Measurements from ENCODE around the gene CLEC1A.
"Not testable (repeated sequence)": the region's sequence is repeated elsewhere in the genome, so short reads cannot be mapped to it uniquely, and the experiment has no call there.

CLEC1A gene

DNA sequence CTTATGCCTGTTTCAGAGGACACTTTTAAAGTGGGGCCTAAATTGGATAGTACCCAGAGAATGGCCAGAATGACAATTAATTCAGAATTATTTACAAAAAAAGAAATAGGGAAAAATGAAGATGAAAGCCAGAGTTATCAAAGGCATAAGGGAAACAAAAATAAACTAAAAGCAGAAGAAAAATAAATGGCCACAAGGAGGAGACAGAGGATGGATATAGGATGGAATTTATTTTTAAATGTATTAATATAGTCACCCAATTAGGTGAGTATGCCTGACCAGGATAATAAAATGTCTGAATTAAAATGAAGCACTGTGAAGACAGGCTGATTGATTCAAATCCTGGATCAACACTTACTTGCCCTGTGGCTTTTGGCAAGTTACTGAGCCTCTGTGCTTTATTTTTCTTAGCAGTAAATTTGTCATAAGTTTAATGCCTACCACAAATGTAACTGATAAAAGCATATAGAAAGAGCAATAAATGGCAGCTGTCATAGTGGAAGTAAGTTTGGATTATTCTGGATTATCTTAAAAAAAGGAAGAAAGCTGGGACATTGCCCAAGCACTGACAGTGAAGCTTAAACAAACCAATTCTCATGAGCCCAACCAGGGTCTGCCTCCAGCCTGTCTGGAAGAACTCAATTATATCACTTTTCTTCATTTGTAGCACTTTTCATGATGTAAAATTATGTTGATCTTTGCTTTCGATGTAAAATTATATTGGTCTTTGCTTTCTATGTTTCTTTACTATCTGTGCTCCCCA, 64.8 kb downstream of the CLEC1A start:
- DNase-seq: no peak

DNA sequence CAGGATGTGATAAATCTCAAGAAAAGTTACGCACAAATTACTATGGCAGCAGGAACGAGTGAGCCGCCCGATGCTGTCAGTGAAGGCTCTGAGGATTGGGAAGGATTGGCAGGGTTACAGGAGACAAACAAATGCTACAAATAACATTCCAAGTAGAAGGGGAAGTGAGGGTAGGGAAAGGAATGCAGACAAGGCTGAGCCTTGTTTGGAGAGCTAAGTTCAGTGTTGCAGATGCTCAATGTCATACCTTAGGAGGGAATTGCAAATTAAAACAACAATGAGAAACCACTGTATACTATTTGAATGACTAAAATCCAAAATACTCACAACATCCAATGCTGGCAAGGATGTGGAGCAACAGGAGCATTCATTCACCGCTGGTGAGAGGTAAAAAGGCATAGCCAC, 67.0 kb downstream of the CLEC1A start:
- no peak for DNase-seq

DNA sequence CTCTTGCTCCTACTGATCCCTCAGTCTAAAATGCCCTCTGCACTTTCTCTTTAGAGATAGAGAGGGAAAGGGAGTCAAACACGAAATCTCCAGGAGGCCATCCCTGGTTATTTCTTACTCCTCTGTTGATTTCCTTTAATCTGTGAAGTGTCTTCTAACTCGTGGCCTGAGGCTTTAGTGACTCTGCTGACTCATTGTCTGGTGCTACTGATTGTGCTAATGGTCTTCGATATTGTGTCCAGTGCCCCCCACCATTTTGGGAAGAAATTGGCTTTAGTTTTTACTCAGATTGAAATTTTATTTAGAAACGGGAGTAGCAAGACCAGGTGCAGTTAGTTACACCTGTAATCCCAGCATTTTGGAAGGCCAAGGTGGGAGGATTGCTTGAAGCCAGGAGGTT, 67.5 kb downstream of the CLEC1A start:
- no peak for DNase-seq

DNA sequence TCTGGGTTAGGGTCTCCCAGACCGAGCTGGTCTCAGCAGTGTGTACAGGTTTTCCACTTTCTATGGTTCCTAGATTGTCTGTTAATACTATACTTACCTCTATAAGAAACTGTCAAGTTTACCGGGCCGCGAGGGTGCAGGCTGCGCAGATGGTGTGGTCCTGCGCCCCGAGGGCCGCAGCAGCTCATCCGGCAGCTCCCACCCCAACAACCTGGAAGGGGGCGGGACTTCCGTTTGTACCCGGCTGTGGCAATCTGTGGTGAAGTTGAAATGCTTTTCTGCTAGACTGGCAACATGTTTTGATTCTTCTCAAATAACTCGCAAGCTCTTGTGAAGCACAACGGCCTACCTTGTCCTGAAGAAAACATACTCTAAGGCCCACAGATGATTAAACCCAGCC, 68.3 kb downstream of the CLEC1A start, which contains the start of gene CLEC9A:
TSS of gene CLEC9A (plus strand) at position 237 of the 400 bp plus-strand sequence. CDS start 22,006 bp downstream, outside the sequence.
- no peak for DNase-seq

DNA sequence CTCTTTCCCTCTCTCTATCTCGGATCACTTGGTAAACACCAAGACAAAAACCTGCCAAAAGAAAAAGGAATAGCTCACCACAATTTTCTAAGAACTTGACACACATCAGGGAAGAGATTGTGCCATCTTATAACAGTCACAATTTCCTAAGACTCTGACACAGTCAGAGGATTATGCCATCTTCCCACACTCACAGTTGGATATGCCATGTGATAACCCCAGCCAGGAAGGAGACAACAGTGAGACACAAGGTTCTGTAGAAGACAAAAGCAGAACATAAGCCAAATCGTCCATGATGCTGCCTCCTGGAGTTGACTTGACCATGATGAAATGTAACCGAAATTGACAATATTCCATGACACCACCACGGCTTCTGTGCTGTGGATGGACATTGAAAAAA, 71.1 kb downstream of the CLEC1A start:
- no peak for DNase-seq

DNA sequence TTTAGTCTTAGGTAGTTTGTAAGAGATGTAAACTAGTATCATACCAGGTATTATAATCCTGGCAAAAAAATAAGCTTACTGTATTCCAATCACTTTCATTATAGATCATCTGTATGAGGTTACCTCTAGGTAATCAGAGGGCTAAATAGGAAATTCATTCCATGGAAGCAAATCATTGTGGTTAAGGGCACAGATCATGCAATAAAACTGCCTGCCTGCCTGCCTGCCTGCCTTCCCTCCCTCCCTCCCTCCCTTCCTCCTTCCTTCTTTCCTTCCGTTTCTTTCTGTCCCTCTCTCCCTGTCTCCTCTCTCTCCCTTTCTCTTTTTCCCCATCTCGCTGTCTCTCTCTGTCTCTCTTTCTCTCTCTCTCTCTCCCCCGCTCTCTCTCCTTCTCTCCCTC, 71.5 kb downstream of the CLEC1A start:
- DNase-seq: no peak

DNA sequence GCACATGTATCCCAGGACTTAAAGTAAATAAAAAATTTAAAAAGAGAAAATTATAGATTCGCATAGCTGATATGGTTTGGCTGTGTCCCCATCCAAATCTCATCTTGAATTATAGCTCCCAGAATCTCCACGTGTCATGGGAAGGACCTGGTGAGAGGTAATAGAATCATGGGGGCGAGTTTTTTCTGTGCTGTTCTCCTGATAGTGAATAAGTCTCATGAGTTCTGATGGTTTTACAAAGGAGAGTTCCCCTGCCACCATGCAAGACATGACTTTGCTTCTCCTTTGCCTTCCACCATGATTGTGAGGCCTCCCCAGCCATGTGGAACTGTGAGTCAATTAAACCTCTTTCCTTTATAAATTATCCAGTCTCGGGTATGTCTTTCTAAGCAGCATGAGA, 72.1 kb downstream of the CLEC1A start:
- DNase-seq: not testable (repeated sequence)

DNA sequence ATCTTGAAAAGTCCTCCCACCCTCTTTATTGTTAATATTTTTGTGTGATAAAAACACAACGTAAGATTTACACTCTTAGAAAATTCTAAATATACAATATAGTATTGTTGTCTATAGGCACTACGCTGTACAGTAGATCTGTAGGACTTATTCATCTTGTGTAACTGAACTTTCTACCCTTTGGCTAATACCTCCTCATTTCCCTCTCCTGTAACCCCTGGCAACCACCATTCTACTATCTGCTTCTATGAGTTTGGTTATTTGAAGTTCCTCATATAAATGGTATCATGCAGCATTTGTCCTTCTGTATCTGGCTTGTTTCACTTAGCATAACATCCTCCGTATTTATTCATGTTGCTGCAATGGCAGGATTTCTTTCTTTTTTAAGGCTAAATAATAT, 73.5 kb downstream of the CLEC1A start:
- no peak for DNase-seq

DNA sequence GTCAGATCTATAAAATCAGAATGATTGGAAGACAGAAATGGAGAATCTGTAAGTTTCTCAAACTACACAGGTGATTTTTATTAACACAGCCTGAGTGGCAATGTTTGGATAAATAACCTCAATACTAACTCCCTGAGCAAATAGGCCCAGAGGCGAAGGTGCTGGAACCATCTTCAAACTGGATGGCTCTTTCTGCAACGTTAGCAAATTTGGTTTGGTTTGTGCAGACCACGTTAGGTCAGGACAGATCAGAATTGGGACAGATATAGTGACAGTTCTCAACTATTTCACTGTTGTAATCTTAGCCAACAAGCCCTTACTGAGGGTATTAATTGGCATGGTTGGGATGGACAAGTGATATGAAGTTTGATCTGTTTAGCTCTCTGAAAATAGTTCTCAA, 77.4 kb downstream of the CLEC1A start:
- DNase-seq: no peak
